RWPE2 (cell line): ENCODE measurements around the gene PDXP.

Experiments
- ATAC-seq: fragments of 200-7000 bp; cut with Tn5 transposase; 3 replicates; pipeline ENCODE4 v1.9.1; 2021; ENCODE audit warnings: low read depth
- DNase-seq: peaks from one replicate; pipeline ENCODE4 v3.0.0-alpha.2; 2020; ENCODE audit warnings: low spot score
- H3K27ac ChIP-seq: fragments of 450-650 bp; 2 replicates; pipeline ENCODE4 v1.5.1; 2017; ENCODE audit warnings: mild to moderate bottlenecking; ENCODE audit not compliant: poor library complexity, severe bottlenecking
- H3K27me3 ChIP-seq: fragments of 250-450 bp; sonication (Bioruptor Pico); 2 replicates; pipeline ENCODE4 v1.5.1; 2021; ENCODE audit warnings: mild to moderate bottlenecking, moderate library complexity; ENCODE audit not compliant: insufficient read depth, poor library complexity, severe bottlenecking
- H3K36me3 ChIP-seq: fragments of 250-450 bp; sonication (Bioruptor Pico); 2 replicates; pipeline ENCODE4 v1.5.1; 2020; ENCODE audit warnings: low read depth, mild to moderate bottlenecking, moderate library complexity
- H3K4me1 ChIP-seq: fragments of 250-450 bp; sonication (Bioruptor Pico); 2 replicates; pipeline ENCODE4 v1.5.1; 2021; ENCODE audit warnings: mild to moderate bottlenecking, moderate library complexity; ENCODE audit not compliant: insufficient read depth, poor library complexity, severe bottlenecking
- H3K4me3 ChIP-seq: fragments of 250-450 bp; sonication (Bioruptor Pico); 2 replicates; pipeline ENCODE4 v1.5.1; 2021; ENCODE audit warnings: mild to moderate bottlenecking, moderate library complexity; ENCODE audit not compliant: severe bottlenecking
- H3K9me3 ChIP-seq: fragments of 250-450 bp; sonication (Bioruptor Pico); 2 replicates; pipeline ENCODE4 v1.5.1; 2021; ENCODE audit warnings: mild to moderate bottlenecking, moderate library complexity; ENCODE audit not compliant: severe bottlenecking
- CTCF ChIP-seq: fragments of 450-650 bp; IDR thresholded peaks from one replicate; pipeline ENCODE4 v1.5.1; 2017; ENCODE audit warnings: mild to moderate bottlenecking, moderate library complexity; ENCODE audit not compliant: poor library complexity, severe bottlenecking

The PDXP gene

GRCh38 chr22:37660709-37661045, 2.2 kb downstream of the PDXP start:
- no peaks in the 10 kb centered on the region for H3K9me3 ChIP-seq
- no peak overlapping the region for H3K4me3 ChIP-seq
- H3K4me1 ChIP-seq = peaks cover 3% of the 10 kb centered on the region

GRCh38 chr22:37661160-37661924, 2.8 kb downstream of the PDXP start:
- peaks cover 3% of the 10 kb centered on the region for H3K4me1 ChIP-seq
- no peak overlapping the region for H3K4me3 ChIP-seq
- TF ChIP-seq CTCF = peak; percentile 24
- ATAC-seq = no peak
- no peaks in the 10 kb centered on the region for H3K27me3 ChIP-seq
- H3K36me3 ChIP-seq = peaks cover 6% of the 10 kb centered on the region
- H3K9me3 ChIP-seq = no peaks in the 10 kb centered on the region
- DNase-seq = no peak
- H3K27ac ChIP-seq = no peak overlapping the region

More at GRCh38 chr22:37660709-37661045, 2.2 kb downstream of the PDXP start:
- H3K36me3 ChIP-seq = no peaks in the 10 kb centered on the region; the same call in none of the 2 replicates
- DNase-seq = no peak
- ATAC-seq = no peak
- TF ChIP-seq CTCF = no peak
- H3K27ac ChIP-seq = no peak overlapping the region
- H3K27me3 ChIP-seq = no peaks in the 10 kb centered on the region

- no peak for TF ChIP-seq CTCF
- H3K4me3 ChIP-seq = no peak overlapping the region
- DNase-seq (no peak), ATAC-seq (no peak)
- H3K9me3 ChIP-seq = no peaks in the 10 kb centered on the region
- no peaks in the 10 kb centered on the region for H3K27me3 ChIP-seq
- peaks cover 3% of the 10 kb centered on the region for H3K4me1 ChIP-seq
- no peak overlapping the region for H3K27ac ChIP-seq
- H3K36me3 ChIP-seq = peaks cover 13% of the 10 kb centered on the region
These were observed 3.5 kb downstream of the PDXP start for GRCh38 chr22:37662039-37662438.

GRCh38 chr22:37663521-37664140, 5.1 kb downstream of the PDXP start:
- Histone ChIP-seq H3K27ac (no peak overlapping the region), H3K9me3 (no peaks in the 10 kb centered on the region), H3K36me3 (peaks cover 14% of the 10 kb centered on the region), H3K4me1 (peaks cover 3% of the 10 kb centered on the region), H3K4me3 (no peak overlapping the region), H3K27me3 (no peaks in the 10 kb centered on the region)
- no peak for DNase-seq
- no peak for TF ChIP-seq CTCF
- no peak for ATAC-seq
